ENCODE results near the gene EFCAB6.

The EFCAB6 gene

DNA sequence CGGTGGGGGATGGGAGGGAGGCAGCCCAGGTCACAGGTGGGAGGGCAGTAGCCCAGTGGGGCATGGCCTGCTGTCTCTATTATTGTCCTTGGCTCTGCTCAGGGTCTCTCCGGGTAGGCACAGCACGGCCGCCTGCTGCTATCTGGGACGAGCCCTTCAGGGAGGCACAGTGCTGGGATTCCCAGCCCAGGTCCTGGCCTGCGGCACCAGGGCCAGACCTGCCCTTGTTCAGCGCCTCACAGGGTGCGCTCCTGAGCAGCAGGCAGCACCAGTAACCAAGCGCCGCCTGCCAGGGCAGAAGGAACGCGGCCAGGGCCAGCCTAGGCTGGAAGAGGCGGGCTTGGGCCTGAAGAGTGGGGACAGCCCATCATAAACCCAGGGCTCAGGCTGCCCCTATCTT, 249.3 kb downstream of the EFCAB6 start:
- TF ChIP-seq, protein P1, sequence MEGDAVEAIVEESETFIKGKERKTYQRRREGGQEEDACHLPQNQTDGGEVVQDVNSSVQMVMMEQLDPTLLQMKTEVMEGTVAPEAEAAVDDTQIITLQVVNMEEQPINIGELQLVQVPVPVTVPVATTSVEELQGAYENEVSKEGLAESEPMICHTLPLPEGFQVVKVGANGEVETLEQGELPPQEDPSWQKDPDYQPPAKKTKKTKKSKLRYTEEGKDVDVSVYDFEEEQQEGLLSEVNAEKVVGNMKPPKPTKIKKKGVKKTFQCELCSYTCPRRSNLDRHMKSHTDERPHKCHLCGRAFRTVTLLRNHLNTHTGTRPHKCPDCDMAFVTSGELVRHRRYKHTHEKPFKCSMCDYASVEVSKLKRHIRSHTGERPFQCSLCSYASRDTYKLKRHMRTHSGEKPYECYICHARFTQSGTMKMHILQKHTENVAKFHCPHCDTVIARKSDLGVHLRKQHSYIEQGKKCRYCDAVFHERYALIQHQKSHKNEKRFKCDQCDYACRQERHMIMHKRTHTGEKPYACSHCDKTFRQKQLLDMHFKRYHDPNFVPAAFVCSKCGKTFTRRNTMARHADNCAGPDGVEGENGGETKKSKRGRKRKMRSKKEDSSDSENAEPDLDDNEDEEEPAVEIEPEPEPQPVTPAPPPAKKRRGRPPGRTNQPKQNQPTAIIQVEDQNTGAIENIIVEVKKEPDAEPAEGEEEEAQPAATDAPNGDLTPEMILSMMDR (IDR thresholded peaks at IDR 0.05; ENCODE audit: extremely low read depth, insufficient read depth, missing control alignments) = no peak
- DNase-seq (ENCODE audit: low spot score) = no peak
- in situ Hi-C loops (cut with MboI; ENCODE audit: low pct_unique_long_range_greater_than_20kb, low sequenced_read_pairs, unreplicated experiment) = no loop called here

DNA sequence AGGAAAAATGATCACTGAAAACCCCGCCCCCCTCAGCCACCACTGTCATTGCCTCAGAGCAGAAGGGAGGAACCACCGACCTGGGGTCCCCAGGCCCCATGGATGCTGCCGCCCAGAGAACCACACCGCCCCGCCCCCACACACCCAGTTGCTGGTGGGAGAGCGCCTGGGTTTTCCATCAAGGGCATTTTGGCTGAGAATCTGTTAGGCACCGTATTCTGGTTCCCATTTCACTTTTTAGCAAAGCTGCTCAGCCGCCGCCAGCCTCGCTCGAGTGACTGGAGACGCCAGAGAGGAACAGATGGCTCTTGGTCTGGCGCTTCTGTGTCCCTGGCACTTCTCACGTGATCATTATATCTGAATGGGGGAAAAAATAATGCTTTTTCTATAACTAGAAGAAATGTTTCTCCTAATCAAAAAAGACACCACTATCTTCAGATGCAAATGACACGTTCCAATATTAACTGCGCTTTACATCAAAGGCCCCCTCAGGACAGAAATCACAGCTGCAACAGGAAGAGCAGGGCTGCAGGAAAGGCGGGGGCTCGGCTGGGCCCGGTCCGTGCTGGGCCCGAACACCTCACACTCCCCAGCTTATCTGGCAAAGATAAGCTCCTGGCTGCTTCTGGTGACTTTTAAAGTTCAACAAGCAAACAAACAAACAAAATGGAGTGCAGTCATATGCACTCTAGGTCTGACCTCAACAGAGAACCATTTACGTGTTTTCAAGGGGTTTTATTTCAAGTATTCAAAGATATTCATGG, 250.5 kb downstream of the EFCAB6 start:
- TF ChIP-seq, protein P1 (IDR thresholded peaks at IDR 0.05; ENCODE audit: extremely low read depth, insufficient read depth, missing control alignments) = no peak
- DNase-seq (ENCODE audit: low spot score) = no peak
- in situ Hi-C loops (cut with MboI; ENCODE audit: low pct_unique_long_range_greater_than_20kb, low sequenced_read_pairs, unreplicated experiment) = no loop called here

DNA sequence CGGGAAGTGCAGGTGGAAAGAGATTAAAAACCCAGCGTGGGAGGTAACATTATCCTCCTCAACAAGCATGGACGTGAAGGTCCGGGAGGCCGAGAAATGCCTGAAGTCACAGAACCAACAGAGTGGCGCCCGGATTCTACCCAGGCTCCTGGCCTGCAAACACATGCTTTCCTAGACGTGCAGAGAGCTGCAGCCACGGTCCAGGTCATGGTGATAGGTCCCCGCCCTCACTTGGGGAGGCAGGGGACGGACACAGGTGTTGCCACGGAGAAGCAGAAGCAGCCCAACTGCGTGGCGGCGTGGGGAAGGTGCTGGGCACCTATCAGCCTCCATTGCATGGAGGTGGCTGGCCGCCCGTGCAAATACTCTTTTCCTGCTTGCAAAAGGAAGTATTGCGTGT, 251.5 kb downstream of the EFCAB6 start:
- in situ Hi-C loops (cut with MboI; ENCODE audit: low pct_unique_long_range_greater_than_20kb, low sequenced_read_pairs, unreplicated experiment) = no loop called here
- TF ChIP-seq, protein P1 (IDR thresholded peaks at IDR 0.05; ENCODE audit: extremely low read depth, insufficient read depth, missing control alignments) = no peak
- DNase-seq (ENCODE audit: low spot score) = no peak

DNA sequence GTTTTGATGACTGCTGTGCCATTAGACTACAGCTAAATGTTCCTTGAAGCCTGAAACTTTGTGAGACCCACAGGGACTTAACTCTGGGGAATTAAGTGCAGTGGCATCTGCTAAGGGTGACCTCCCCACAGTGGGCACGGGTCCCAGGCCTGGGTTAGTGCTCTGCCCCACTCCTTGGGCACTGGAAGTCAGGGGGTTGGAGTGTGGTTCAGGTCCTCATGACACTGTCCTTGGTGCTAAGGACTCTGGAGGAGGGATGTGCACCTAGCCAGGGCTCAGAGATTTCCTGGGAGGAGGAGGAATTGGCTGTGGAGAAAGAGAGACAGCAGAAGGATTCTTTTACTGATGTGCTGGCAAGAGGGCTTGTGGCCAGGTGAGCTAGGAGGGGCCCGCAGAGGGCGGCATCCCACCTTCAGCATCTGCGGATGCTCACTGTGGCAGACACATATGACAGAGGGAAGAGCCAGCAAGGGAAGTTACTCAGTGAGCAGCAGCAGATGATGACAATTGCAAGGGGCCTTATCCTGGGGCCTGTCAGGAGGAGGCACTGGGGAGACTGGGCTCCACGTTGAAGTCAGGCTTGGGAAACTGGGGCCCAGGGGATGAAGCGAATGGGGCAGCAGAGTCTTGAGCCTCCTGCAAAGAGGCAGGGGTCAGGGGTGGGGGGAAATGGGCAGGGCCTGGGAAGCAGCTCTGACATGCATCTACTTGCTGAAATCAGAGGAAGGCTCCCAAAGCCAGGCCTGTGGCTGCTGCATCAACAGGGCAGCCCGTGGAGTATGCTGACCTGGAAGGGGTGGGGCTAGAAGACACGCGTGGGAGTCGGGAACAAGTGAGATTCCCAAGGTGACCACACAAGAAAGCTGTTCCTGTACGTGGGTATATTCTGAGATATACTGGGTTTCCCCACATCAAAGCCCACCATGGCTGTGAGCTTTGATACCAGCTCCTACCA, 256.3 kb downstream of the EFCAB6 start:
- TF ChIP-seq, protein P1 (IDR thresholded peaks at IDR 0.05; ENCODE audit: extremely low read depth, insufficient read depth, missing control alignments) = no peak
- no peak for DNase-seq (ENCODE audit: low spot score)

DNA sequence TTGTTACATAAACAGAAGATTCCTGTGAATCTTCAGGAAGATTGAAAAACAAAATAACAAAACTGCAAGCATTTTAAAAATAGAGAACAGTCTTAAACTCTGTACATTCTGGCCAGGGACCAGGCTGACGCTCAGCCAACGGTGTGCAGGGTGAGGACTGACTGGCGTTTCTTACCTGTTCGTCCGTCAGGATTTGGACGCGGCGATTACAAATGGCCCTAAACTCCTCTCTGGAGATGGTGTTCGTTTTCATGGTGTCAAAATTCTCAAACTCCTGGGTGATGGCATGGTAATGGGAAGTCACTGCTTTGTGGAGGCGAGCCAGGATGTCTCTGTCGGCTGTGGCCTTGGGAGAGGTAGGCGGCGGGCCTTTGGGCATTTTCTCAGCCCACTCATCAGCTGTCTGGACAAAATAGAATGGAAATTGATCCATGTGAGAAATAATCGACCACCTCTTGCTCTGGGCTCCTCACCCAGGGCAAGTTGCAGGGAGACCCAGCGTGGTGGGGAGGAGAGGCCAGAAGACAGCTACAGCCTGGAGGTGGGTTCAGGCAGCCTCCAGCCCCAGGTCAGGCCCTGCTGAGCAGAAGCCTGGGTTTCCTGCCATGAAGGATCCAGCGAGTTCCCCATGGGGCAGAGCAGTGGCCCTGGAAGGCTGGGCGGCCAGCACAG, 257.3 kb downstream of the EFCAB6 start:
- DNase-seq (ENCODE audit: low spot score) = no peak
- TF ChIP-seq, protein P1 (IDR thresholded peaks at IDR 0.05; ENCODE audit: extremely low read depth, insufficient read depth, missing control alignments) = no peak
- in situ Hi-C loops (cut with MboI; ENCODE audit: low pct_unique_long_range_greater_than_20kb, low sequenced_read_pairs, unreplicated experiment) = no loop called here

More for the DNA sequence above, 256.3 kb downstream of the EFCAB6 start:
- in situ Hi-C loops (cut with MboI; ENCODE audit: low pct_unique_long_range_greater_than_20kb, low sequenced_read_pairs, unreplicated experiment) = no loop called here

DNA sequence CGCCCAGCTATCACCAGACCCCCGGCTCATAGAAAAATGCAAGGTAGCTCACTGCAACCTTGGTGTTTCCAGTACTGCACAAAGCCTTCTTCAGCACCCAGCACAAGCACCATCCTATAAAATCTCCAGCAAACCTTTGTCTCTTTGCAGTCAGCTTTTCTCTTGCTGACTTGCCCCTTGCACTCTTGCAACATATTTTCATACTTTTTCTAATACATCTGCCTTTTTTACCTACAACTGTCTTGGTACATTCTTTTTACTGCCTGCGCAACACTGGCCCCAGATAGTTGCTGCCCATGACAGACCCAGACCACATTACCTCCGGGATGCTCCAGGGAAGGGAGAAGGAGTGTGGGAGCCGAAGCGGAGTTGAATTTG, 257.9 kb downstream of the EFCAB6 start:
- no peak for DNase-seq (ENCODE audit: low spot score)
- in situ Hi-C loops (cut with MboI; ENCODE audit: low pct_unique_long_range_greater_than_20kb, low sequenced_read_pairs, unreplicated experiment) = no loop called here
- TF ChIP-seq, protein P1 (IDR thresholded peaks at IDR 0.05; ENCODE audit: extremely low read depth, insufficient read depth, missing control alignments) = no peak
